GM18873 (cell line): ENCODE data around the gene FBRSL1.
"Not testable (repeated sequence)": the region's sequence is repeated elsewhere in the genome, so short reads cannot be mapped to it uniquely, and the experiment has no call there.

Experiments
- ATAC-seq: cut with Tn5 transposase; IDR thresholded peaks from one replicate; pipeline ENCODE4 v1.9.1; 2021; ENCODE audit warnings: mild to moderate bottlenecking, moderate library complexity, moderate number of reproducible peaks; ENCODE audit not compliant: unreplicated experiment, low FRiP score

Gene FBRSL1

DNA sequence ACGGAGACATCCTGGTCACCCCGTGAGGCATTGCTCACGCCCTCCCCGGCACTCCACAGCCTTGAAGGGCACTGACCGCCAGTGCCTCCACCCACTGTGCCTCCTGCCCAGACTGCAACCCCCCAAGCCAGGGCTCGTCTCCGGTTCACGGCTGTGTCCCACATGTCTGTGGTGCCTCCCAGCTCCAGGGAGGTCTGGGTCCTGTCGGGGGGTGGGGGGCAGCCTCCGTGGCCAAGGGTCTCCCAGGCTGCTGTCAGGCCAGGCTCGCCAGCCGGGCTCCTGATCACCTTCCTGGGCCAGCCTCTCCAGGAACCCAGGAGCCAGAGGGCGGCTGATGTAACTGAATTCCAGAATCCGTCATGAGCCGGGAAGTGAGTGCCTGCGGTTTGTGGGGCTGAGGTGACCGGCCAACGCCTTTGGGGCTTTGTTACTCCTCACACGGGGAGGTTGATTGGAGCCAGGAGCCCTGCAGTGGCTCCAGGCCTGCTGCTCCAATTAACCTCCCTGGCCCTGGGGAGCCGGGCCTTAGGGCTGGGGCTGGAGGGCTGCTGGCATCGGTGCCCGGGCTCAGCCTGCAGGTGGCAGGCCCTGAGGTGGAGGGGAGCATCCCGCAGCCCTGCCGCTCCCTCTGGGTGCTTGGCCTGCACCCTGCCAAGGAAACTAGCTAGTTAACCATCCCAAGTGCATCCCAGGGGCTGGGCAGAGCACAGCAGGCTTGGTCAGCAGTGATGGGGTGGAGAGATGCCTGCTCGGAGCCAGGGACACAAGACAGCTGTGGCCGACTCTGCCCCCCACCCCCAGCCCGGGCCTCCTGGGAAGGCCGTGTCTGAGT, 36.4 kb upstream of the FBRSL1 start:
- ATAC-seq = no peak

GRCh38 chr12:132454193-132454932, 35.6 kb upstream of the FBRSL1 start:
- ATAC-seq = no peak

DNA sequence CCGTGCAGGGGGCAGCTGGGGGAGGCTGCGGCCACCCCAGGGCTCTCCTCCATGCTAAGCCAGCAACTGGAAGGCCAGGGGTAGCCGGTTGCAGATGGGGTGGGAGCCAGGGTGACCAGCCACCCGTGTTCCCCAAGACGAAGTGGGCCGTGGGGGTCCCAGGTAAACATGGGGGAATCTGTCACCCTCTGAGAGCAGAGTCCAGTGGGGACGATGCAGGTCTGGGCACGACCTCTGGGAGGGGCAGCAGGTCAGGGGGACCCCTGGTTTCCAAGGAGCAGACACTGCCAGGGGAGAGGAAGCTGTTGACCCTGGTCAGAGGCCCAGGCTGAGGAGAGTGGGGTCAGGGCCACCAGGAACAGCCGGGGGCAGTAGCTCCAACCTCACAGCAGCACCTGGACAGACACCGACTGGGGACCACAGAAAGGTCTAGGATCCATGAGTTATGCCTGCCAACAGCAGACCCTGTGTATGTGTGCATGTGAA, 35.0 kb upstream of the FBRSL1 start:
- no peak for ATAC-seq

- no peak for ATAC-seq
Measured at GRCh38 chr12:132455565-132455964, 34.4 kb upstream of the FBRSL1 start.

GRCh38 chr12:132456186-132456943, 33.6 kb upstream of the FBRSL1 start:
- no peak for ATAC-seq

- ATAC-seq = no peak
Measured at GRCh38 chr12:132456944-132457495, 32.9 kb upstream of the FBRSL1 start.

DNA sequence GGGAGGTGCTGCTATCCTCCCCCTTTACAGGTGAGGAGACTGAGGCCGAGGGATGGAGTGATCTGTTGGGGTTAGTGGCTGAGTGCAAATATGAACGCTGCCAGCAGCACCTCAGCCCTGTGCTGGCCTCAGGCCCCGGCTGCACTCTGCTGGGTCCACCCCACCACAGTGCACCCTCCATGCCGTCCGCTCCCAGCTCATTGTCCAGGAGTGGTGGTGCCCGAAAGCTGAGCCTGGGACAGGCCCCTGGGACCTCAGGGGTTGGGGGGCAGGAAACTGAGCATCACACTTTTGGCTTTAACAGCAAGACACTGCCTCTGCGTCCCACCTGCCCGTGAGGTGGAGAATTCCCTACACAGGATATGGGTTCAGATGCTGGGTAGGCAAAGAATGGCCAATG, 31.5 kb upstream of the FBRSL1 start:
- ATAC-seq = no peak

GRCh38 chr12:132458846-132459641, 30.9 kb upstream of the FBRSL1 start:
- no peak for ATAC-seq

DNA sequence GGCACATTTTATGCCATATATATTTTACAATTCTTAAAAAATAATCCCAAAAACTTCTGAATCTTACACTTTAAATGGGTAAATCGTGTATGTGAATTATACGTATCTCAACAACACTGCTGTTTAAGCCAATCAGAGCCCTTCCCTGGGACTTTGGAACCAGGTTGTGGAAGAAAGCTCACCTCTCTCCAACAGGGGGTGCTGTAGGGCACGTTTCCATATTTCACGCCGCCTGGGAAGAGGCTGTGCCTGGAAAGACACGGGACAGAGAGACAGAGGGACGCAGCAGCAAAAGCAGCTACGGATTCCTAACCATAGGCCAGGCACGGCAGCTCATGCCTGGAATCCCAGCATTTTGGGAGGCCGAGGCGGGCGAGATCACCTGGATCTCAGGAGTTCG, 29.4 kb upstream of the FBRSL1 start:
- no peak for ATAC-seq

- no peak for ATAC-seq
Measured at GRCh38 chr12:132461526-132461925, 28.4 kb upstream of the FBRSL1 start.

GRCh38 chr12:132462788-132463187, 27.2 kb upstream of the FBRSL1 start:
- ATAC-seq = no peak

DNA sequence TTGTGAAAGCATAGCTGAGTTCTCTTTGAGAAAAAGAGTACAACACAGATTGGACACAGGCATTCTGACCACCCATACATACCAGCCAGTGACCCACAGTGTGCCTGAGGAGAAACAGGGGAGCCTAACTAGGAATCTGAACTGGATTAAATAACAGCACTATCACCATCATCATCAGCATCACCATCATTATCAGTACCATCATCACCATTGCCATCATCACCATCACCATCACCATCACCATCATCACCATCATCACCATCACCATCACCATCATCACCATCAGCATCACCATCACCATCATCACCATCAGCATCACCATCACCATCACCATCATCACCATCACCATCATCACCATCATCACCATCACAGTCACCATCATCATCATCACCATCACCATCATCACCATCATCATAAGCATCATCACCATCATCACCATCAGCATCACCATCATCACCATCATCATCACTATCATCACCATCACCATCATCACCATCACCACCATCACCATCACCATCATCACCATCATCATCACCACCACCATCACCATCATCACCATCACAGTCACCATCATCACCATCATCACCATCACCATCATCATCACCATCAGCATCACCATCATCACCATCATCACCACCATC, 26.5 kb upstream of the FBRSL1 start:
- ATAC-seq = not testable (repeated sequence)

DNA sequence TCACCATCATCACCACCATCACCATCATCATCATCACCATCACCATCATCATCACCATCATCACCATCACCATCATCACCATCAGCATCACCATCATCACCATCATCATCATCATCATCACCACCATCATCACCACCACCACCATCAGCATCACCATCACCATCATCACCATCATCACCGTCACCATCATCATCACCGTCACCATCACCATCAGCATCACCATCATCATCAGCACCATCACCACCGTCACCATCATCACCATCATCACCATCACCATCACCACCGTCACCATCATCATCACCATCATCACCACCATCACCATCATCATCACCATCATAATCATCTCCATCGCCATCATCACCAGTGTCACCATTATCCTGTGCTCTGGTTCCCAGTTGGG, 25.6 kb upstream of the FBRSL1 start:
- not testable (repeated sequence) for ATAC-seq

DNA sequence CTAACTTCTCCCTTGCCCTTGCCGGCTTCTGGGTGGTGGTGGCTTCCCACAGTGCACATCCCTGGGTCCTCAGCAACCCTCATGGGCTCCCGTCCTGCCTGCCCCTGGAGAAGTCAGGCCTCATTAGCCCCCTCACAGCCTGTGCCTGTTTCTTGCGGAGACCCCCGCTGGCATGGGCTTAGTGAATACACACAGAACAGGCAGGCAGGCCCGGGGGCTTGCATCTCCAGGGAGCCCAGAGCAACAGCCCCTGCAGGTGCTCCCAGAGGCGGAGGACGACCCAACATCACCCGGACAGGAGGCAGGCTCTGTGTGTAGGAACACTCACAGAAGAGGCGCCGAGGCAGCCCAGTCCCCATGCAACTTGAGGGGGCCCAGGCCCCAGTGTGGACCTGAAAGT, 25.1 kb upstream of the FBRSL1 start:
- no peak for ATAC-seq

DNA sequence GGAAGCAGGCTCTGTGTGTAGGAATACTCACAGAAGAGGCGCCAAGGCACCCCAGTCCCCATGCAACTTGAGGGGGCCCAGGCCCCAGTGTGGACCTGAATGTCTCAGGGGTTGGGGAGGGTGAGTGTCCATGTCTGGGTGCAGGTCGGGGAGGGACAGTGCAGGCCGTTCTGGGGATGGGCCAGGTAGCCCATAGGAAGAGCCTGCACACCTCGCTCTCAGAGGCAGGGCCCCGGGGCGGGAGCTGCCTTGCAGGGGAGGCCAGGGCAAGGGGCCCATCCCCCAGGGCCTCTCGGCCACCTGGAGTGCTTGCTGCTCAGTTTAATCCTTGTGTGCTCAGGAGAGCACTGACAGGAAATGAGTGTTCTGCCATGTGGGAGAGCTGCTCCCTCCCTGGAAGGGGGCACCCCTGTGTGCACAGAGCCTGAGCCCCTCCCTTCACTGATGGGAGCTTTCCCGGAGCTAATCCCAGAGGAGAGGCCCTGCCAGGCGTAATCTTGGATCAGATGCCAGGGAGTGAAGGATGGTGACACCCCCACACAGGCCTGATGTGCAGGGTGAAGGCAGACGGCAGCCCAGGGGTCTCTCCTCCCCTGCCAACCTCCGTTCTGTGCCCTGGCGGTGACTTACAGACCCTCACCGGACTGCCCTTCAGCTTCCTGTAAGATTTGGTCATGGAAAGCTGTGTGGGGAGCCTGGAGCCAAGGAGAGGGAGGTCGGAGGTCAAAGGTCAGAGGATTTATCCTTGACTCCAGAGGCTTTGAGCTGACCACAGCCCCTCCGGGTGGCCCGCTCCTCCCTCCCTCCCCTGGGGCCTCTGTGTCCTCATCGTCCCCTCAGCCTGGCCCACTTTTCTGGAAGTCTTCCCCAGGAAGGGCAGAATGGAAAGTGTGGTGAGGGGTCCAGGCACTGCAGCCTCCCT, 24.4 kb upstream of the FBRSL1 start:
- ATAC-seq = no peak

GRCh38 chr12:132466241-132467201, 23.4 kb upstream of the FBRSL1 start:
- no peak for ATAC-seq

GRCh38 chr12:132467511-132467910, 22.4 kb upstream of the FBRSL1 start:
- no peak for ATAC-seq
